ENCODE measurements around the gene ADGRG3.

The ADGRG3 gene

DNA sequence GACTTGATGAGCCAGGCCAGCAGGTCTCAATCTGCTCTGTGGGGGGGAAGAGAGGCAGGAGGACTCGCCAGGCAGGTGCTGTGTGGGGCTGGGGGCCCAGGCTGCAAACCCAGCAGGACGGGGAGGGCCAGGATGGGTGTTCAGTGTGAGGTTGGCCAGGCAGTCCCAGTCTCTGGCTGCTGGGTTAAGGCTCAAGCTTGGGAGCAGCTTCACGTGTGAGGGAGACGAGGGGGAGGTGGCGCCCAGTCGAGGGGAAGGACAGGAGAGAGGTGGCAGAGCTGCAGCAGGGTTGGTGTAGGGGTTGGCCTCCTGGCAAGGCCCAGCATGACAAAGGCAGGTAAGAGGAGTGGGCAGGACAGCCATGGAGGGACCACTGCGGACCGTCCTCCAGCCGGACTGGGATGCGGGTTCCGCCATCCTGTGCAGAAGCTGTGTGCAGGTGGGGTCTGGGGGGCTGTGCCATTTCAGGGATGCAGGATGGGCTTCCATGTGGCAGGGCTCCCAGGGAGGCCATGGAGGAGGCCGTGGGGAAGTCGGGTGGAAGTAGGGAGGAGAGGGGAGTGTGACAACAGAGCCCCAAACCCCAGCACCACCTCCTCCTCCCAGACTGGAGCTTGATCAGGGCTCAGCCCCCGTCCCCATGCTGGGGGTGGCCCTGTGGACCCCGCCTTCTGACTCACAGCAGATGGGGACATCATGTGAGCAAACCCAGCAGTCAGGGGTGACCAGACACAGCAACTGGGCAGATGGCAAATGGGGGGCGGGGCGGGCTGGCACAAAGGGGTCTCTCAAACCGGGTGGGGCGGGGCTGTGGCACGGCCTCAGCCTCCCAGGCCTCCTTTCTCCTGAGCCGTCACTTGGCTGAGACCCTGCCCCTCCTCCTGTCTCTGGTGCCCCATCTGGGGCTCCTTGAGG is 36.9 kb upstream of the ADGRG3 start:
- no peak for DNase-seq (ENCODE audit: low spot score)

DNA sequence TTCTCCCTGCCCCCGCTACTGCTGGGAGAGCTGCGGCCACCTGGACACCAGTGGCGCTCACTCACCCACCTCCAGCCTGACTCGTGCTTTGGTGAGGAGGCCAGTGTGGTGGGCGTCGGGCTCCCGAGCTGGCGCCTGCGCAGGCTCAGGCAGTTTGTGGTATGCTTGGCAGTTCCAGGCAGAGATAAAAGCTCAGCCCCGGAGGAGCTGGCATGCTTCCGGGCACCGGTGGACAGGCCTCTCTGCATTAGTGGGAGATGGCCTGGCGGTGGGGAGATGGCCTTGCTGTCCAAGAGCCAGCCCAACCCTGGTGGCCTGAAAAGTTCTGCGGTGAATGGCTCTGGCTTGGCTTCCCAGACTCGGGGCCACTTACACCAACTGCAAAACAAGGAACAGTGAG is 35.5 kb upstream of the ADGRG3 start:
- DNase-seq (ENCODE audit: low spot score), result no peak

DNA sequence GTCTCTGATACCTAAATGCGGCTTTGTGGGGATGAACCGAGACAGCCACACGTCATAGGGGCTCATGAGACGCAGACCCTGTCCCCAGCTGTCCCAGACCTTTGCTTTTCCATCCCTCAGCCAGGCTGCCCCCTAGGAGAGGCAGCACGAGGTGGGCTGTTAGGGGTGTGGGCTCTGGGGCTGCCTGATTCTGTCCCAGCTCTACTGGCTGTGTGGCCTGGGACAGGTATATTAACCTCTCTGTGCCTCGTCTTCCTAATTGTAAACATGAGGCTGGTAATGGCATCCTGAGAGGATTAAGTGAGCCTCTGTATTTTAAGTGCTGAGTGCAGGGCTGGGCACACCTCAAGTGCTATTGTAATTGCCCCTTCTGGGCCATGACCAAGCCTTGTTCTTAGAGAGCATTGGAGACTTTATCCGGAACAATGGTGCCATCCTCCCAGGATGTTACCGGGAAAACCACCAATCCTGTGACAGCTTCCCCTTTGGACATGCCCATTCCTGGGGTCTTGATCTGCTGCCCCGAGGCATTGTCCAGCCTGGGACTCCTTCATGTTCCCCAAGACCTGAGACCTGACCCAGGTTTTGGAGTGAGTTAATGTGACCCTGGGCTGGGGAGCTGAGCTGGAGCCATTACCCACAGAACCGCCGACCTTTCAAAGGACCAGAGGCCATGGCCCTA is 34.6 kb upstream of the ADGRG3 start:
- DNase-seq (ENCODE audit: low spot score), result no peak

DNA sequence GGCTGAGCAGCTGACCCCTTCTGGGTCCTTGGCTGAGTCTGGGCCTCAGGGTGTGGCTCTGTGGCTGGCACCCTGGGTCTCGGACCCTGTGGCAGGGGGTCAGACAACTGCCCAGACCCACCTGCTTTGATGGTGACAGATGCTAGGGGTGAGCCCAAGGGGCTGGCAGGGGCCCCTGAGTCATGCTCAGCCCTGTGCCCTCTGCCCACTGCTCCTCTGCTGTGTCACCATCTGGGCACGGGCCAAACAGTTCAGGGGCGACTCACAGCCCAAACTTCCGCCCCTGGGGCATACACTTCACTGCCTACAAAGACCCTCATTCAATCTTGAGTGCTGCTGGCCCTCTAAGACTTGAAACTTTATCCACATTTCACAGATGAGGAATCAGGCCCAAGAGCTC is 33.9 kb upstream of the ADGRG3 start:
- peak; percentile 27 for DNase-seq (ENCODE audit: low spot score)

DNA sequence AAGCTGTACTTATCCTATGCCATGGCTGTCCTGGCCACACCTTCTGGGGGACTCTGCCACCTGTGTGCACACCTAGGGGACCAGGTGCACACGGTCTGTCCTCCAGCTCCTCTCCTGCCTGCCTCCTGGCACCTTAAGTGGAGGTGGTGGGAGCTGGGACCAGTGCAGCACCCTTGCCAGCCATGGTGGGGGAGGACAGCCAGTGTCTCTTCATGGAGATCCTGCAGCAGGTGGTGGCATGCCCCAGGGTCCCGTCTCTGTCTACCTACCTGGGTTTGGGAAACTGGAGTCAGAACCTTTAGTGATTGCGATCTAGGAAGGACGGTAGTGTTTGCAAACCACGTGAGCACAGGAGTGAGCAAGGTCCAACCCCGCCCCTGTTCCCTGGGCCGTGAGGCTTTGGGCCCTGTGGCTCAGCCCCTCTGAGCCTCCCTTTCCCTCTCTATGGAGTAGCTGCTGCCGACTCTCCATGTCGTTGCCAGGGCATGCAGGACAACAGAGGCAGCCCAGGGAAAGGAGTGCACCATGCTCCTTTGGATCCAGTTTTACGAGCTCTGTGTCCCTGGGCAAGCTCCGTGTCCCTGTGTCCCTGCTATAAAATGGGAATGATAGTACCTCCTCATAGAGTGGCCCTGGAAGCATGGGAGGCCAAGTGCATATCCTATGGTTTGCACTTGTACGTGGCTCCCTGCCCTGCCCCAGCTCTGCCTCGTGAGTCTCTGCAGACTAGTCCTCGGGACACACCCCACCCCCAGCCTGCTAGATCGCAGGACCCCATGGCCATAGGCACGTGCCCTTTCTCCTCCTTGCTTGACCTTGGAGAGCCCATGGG is 32.6 kb upstream of the ADGRG3 start:
- DNase-seq (ENCODE audit: low spot score), result no peak

DNA sequence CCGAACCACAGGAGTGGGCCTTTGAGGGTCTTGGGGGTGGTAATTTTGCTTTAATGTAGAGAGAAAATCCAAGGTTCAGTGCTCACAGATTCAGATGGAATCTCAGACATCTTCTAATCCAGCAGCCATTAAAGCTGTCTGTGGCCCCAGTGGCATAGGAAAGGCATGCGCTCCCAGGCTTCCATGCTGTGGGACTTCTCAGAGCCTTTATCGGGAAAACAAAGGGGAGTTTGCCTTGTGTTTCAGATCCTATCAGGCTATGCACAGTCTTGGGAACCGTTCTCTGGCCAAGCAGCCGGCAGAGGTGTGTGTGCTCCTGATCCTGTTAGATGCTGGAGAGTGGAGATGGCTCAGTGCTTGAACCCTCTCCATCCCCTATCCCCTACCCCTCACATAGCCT is 31.9 kb upstream of the ADGRG3 start:
- DNase-seq (ENCODE audit: low spot score), result no peak

DNA sequence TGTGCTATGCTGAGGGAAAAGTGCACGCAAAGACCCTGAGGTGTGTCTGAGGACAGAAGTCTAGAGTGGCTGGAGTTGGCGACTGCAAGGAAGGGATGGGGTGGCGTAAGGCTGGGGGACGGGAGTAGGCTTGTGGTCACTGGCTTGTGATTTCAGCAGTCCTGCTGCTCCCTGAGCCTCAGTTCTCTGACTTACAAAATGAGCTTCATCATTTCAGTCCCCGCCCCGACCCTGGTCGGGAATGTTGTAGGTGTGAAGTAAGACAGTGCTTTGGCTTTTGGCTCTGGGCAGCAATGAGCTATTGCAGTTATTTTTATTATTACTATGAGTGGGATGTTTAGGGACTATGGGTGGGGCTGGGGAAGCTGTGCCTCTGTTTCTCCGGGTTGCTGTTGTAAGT is 31.1 kb upstream of the ADGRG3 start:
- DNase-seq (ENCODE audit: low spot score), result peak; percentile 22

DNA sequence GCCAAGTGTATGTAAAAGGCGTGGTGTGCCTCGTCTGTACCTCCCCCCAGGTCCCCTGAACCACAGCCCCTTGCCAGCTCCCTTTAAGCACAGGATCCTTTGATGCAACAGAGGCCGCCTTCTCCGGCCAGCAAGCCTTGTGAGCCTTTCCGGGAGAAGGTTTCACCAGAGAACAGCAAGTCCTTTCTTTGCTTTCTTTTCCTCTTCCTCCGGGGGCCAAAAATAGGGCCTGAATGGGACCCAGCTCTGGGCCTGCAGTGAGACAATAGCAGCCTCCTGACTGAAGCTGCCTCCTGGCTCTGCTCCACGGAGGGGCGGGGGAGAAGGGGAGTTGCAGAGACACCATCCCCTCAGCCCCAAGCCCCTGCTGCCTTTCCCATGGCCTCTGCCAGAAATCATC is 30.7 kb upstream of the ADGRG3 start:
- no peak for DNase-seq (ENCODE audit: low spot score)

DNA sequence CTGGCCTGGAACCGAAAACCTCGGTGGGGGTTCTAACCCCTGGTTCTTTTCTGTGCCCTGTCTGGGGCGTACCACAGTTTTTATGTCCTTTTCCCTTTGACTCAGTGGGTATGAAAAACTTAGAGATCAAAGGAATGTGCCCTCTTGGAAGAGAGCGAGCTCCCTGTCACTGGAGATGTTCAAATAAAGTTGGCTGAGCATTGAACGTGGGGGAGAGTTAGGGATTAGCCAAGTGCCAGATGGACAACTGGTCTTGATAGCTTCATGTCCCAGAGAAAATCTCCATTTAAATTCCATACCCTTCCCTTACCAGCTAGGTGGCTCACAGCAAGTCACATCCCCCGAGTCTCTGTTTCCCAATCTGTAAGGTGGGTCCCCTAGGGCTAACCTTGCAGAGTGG is 30.1 kb upstream of the ADGRG3 start:
- DNase-seq (ENCODE audit: low spot score), result no peak

DNA sequence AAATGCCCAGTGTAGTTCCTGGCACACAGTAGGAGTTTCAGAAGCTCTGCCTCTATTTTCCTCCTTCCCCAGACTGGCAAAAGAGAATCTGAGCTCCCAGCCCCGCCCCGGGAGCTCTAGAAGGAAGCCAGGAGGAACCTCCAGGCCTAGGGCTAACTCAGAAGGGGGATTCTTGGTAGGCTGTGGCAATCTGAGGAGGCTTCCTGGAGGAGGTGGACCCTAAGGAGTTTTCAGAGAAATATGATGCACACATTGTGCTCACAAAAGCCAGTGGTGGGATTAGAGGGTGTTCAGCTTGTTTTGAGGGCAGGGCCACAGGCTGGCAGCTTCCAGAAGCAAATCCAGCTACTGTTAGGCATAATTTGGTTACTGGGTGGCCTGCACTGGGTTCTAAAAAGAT is 29.7 kb upstream of the ADGRG3 start:
- DNase-seq (ENCODE audit: low spot score), result no peak

DNA sequence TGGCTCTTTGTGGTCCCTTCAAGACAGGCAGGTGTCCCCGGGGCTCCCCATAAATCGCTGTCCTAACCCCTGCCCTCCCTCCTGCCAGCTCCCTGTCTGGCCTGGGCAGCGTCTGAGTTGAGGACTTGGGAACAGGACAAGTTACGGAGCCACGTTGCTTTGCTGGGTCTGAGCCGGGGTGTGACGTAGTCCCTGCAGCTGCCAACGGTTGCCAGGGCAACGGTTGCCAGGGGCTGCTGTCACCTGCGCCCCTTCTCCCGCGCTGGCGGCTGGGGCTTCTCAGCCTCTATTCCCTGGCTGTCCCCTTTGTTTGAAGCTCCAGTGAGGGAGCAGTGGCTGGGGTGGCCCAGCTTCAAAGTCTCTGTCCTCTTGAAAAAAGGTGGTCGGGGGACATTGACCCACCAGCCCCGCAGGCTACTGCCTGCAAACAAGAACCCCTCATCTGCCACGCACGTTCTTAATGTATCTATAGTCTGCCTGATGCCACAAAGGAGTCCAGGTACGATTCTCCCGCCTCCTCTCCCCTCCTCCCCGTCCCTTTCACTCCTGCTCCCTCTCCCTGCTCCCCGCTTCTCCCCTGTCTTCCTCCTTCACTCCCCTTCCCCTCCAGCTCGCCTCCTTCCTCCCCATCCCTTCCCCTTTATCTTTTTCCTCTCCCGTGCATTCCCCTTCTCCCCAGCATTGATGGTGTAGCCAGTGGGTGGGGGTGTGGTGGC is 28.8 kb upstream of the ADGRG3 start:
- peak; percentile 28 for DNase-seq (ENCODE audit: low spot score)

DNA sequence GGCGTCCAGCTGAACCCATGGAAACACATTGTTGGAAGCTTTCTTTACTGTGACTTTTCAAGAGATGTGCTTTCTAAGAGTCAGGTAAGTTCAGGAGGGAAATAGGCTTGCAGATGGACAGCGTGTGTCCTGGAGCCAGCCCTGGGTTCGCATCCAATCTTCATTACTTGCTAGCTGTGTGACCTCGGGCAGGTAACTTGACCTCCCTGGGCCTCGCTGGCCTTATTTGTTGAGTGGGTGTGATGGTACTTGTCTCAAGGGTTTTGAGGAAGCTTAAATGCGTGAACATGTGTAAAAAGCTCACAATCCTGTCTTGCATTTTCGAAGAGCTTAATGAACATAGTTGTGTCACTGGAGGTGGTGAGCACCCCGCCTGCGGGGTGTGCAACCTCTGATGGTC is 27.9 kb upstream of the ADGRG3 start:
- DNase-seq (ENCODE audit: low spot score), result no peak

DNA sequence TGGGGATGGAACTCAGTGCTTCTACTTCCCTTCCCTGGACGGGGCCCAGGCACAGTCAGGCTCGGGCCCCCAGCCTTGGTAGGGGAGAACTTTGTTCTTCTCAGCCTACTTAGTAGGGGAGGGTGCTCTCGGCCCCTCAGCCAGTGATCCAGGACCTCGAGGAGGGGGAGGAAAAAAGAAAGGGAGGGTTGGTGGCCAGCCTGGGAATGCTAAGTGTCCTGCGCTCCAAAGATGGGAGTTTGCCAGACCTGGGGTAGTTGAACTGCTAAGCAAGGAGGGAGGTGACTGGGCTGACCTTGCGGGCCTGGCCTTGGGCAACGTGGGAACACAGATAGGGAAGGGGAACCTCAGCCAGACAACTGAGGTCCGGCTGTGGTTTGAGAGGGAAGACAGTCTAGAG is 27.5 kb upstream of the ADGRG3 start:
- no peak for DNase-seq (ENCODE audit: low spot score)

DNA sequence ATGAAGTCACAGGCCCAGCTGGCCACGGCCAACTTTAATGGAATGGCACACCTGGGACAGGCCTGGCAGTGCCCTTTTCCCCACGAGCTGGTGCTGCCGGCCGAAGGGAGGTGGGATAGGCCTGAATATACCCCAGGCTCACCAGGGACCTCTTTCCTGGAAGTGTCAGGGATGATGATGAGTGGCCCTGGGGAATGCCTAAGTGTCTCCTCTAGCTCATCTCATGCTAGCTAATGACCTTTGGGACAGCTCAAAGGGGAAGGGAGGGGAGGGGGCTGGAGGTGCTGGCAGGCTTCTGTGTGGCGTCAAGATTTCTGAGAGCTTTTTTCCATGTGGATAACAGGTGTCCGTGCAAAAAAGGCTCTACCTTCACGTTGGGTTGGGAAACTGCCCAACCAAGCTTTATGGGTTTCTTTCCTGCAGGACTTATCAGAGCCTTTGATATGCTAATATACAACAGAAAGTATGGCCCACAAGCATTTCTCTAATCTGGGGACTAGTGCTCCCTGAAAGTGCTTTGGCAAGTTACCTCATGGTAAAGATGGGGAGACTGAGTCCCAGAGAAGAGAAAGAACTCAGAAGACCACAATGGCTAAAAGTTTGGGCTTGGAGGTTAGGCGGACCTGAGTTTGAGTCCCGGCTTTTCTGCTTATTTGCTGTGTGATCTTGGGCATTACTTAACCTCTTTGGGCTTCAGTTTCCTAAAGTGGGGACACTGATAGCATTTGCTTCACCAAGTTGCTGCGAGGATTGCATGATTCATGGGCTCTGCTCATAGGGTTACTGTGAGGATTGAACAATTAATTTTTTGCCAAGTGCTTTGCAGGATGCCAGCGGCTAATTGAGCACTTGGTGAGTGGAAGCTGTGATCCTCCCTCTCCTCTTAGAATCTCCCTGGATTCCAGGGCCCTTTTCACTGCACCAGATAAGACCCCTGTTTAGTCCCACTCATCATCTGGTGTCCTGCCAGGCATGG is 25.7 kb upstream of the ADGRG3 start:
- no peak for DNase-seq (ENCODE audit: low spot score)

DNA sequence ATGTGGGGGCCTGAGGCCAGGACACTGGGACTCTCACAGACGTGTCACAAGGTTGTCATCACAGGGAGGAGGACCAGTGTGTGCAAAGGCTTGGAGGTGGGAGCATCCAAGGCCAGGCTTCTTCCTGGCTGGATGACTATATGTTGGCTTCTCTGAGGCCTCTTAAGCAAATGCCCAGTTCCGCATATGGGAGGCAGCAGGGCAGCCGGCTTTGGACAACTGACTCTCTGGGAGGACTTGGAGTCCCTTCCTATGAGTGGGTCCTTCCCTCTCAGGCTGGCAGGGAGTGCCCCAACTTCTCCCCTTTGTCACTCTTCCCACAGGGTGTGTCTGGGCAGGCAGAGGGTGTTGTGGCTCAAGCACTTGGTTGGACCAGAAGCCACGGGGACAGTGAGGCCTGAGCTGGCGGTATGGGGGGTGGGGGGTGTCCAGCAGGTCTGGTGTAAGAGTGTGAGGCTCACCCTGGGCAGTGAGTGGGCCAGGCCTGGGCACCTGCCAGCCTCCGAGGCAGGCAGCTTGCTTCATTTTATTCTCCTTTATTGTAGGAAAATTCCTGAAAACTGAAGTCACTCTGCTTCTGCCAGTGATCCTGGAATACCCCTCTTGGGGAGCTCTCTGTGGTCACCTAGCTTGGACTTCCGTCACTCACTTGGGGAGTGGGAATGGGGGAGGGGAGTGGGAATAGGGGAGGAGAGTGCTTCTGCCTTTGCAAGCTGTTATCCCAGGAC is 24.8 kb upstream of the ADGRG3 start:
- peak; percentile 79 for DNase-seq (ENCODE audit: low spot score)

DNA sequence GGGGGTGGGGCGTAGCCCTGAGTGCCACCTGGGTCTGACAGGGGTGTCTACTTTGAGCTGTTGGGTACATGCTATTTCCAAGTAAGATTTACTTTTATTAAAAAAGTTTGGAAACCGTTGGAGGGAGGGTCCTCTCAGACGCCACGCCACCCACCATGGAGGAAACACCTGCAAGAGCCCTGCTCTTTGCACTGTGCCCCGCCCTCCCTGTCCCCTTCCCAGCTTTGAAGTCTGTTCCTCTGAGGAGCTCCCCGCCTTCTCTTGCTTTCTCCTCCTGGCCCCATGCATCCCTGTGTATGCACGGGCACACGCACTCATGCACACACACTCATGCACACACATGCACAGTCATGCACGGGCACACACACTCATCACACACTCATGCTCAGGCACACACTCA is 24.2 kb upstream of the ADGRG3 start:
- DNase-seq (ENCODE audit: low spot score), result no peak

DNA sequence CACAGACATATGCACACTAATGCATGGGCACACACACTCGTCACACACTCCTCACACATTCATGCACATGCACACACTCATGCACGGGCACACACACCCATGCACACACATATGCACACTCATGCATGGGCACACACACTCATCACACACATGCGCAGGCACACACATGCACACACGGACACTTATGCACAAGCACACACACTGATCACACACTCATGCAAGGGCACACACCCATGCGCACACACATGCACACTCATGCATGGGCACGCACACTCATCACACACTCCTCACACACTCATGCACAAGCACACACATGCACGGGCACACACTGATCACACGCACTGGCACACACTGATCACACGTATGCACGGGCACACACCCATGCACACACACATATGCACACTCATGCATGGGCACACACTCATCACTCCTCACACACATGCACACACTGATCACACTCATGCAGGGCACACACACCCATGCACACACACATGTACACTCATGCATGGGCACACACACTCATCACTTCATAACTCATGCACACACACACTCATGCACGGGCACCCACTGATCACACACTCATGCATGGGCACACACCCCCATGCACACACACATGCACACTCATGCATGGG is 23.6 kb upstream of the ADGRG3 start:
- DNase-seq (ENCODE audit: low spot score), result no peak

DNA sequence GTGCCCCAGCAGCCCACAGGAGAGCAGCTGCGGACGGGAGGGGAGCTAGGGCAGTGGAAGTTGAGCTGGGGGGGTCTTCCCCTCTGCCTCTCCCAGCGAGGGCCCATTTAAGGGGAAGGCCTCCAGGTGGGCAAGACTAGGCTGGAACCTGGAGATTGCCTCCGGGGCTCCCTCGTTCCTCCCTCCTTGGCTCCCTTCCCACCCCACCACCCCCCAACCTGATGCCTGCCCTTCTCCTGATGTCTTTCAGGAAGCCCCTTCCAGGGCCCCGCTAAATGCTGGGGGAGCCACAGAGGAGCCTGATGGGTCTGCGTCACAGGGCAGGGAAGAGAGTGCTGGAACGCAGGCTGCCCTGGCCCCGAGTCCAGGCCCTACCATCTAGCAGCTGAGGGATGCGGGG is 22.9 kb upstream of the ADGRG3 start:
- no peak for DNase-seq (ENCODE audit: low spot score)

DNA sequence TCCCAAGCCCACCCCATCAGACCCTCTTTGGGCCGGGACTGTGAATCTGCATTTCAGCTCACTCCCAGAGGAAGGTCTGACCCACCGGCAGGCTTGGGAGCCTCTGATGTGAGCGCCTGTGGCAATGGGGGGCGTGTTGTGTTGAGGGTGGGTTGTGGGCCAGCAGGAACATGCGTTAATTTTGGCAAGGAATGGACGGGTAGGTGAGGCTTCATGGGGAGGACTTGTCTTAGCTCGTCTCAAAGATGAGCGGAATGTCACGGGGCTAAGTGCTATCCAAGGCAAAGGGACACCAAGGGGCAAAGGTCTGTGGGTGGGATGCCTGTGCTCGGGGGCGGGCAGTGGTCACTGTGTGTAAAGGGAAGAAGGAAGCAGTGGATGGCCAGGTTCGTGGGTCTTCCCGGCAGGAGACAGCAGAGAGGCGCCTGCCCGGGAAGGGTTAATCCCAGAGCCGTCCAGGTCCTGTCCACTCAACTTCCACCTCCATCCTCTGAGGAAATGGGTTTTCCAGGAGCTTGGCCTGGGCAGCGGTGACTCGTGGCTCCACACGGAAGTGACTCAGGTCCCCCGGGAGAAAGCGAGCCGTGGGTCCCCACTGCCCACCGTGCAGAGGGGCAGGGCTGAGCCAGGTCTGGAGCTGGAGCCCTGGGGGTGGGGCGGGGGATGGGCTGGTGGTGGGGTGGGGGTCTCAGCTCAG is 22.3 kb upstream of the ADGRG3 start:
- DNase-seq (ENCODE audit: low spot score), result peak; percentile 69

Data from GM03348 (cell line).